GM12878 (cell line): Measurements from ENCODE around the gene ADPRHL1. TPM values are rescaled to one million over a fixed set of nuclear protein-coding genes. Genes with fewer than 3 reads are reported as not detected.

Experiments used
- ATAC-seq: fragments of 200-7000 bp; cut with Tn5 transposase; 3 replicates; pipeline ENCODE4 v1.9.1; 2020; ENCODE audit warnings: mild to moderate bottlenecking, moderate library complexity
- BruUV-seq: library from RNA; stranded (reverse); fragments of 400-500 nt; replicated peaks from 2 replicates; lab custom pipeline; 2021; lab: Mats Ljungman, UMichigan
- CTCF ChIA-PET: fragments of 300-600 bp; sonication (Branson Sonifier 250); formaldehyde crosslinking; extraction: SDS; loops from one replicate; lab custom pipeline; 2021; ENCODE audit warnings: inconsistent platforms; lab: Yijun Ruan, JAX
- POLR2A ChIA-PET: fragments of 350-600 bp; formaldehyde crosslinking; extraction: SDS; loops from one replicate; lab custom pipeline; 2021; ENCODE audit warnings: inconsistent platforms; lab: Charles Lee
- RAD21 ChIA-PET: fragments of 300-600 bp; sonication (Branson Sonifier 250); formaldehyde crosslinking; loops from one replicate; lab custom pipeline; 2023; ENCODE audit warnings: antibody characterized with exemption; ENCODE audit not compliant: unreplicated experiment; lab: Charles Lee
- SMC1A ChIA-PET: fragments of 300-600 bp; sonication (Branson Sonifier 250); formaldehyde crosslinking; loops from one replicate; lab custom pipeline; 2023; ENCODE audit not compliant: unreplicated experiment, uncharacterized antibody; lab: Charles Lee
- DNase-seq: peaks from one replicate; pipeline ENCODE4 v3.0.0-alpha.2; 2011; ENCODE audit warnings: low read depth, low spot score
- FAIRE-seq: peaks from 3 replicates; lab custom pipeline; 2011; peaks lifted over from hg19 to GRCh38; lab: Jason Lieb, UNC
- H2AFZ ChIP-seq: 2 replicates; pipeline ENCODE4 v1.6.0; 2011; ENCODE audit warnings: low read depth, low read length, control low read depth; ENCODE audit not compliant: control insufficient read depth
- H3K27ac ChIP-seq: 2 replicates; pipeline ENCODE4 v1.5.1; 2011; ENCODE audit warnings: control low read depth; ENCODE audit not compliant: control insufficient read depth, insufficient read depth
- H3K27me3 ChIP-seq, 2 experiments: replicated peaks in 1 of 2; 2 replicates each; pipeline versions ENCODE4 v1.6.0 to v1.6.1; 2011; ENCODE audit warnings: low read length in 1 of 2; ENCODE audit not compliant: control insufficient read depth in 2 of 2, insufficient read depth in 2 of 2
- H3K36me3 ChIP-seq, 2 experiments: 2 replicates each; pipeline ENCODE4 v1.5.1; 2011; ENCODE audit warnings: low read length in 1 of 2; ENCODE audit not compliant: control insufficient read depth in 2 of 2, insufficient read depth in 2 of 2
- H3K4me1 ChIP-seq: 2 replicates; pipeline ENCODE4 v1.6.1; 2011; ENCODE audit warnings: mild to moderate bottlenecking, low read length, moderate library complexity, mixed read lengths; ENCODE audit not compliant: control insufficient read depth, insufficient read depth
- H3K4me2 ChIP-seq: 2 replicates; pipeline ENCODE4 v1.6.0; 2011; ENCODE audit warnings: control low read depth; ENCODE audit not compliant: control insufficient read depth, insufficient read depth
- H3K4me3 ChIP-seq: fragments of 200-600 bp; sonication (generic); 2 replicates; pipeline ENCODE4 v1.5.1; 2016
- H3K79me2 ChIP-seq: 2 replicates; pipeline ENCODE4 v1.6.0; 2011; ENCODE audit warnings: low read length; ENCODE audit not compliant: control insufficient read depth, insufficient read depth
- H3K9ac ChIP-seq: 2 replicates; pipeline ENCODE4 v1.8.0; 2011; ENCODE audit warnings: low read length, control low read depth, mixed read lengths; ENCODE audit not compliant: control insufficient read depth, insufficient read depth
- H3K9me3 ChIP-seq: replicated peaks from 3 replicates; pipeline ENCODE4 v1.5.1; 2011; ENCODE audit warnings: mild to moderate bottlenecking, low read length; ENCODE audit not compliant: control insufficient read depth, insufficient read depth
- H4K20me1 ChIP-seq: 2 replicates; pipeline ENCODE4 v1.6.0; 2011; ENCODE audit not compliant: control insufficient read depth, insufficient read depth
- BCL11A ChIP-seq: IDR thresholded peaks from 2 replicates; pipeline ENCODE4 v1.6.1; 2011; ENCODE audit warnings: low read depth, low read length
- BHLHE40 ChIP-seq, 2 experiments: fragments of 450-650 bp in 1 of 2; IDR thresholded peaks; 2 replicates each; pipeline ENCODE4 v1.6.1; 2011 to 2017; ENCODE audit warnings: low read depth in 2 of 2, borderline replicate concordance in 1 of 2, improper control_type of control experiment in 1 of 2, low read length in 1 of 2, mild to moderate bottlenecking in 1 of 2
- BMI1 ChIP-seq: fragments of 450-650 bp; IDR thresholded peaks from 2 replicates; pipeline ENCODE4 v1.6.1; 2016; ENCODE audit warnings: mild to moderate bottlenecking, moderate library complexity, borderline replicate concordance
- CREB1 ChIP-seq: IDR thresholded peaks from 2 replicates; pipeline ENCODE4 v1.6.1; 2012; ENCODE audit warnings: low read depth, mild to moderate bottlenecking, inconsistent platforms
- MTA2 ChIP-seq: fragments of 450-650 bp; IDR thresholded peaks from 2 replicates; pipeline ENCODE4 v1.6.1; 2016; ENCODE audit warnings: low read depth, mild to moderate bottlenecking, moderate library complexity
- MTA3 ChIP-seq: IDR thresholded peaks from 2 replicates; pipeline ENCODE4 v1.6.1; 2012; ENCODE audit warnings: low read length, inconsistent platforms, borderline replicate concordance
- NFIC ChIP-seq: IDR thresholded peaks from 2 replicates; pipeline ENCODE4 v1.6.1; 2012; ENCODE audit warnings: low read depth, mild to moderate bottlenecking, inconsistent platforms, low read length, moderate library complexity
- RAD51 ChIP-seq: fragments of 450-650 bp; IDR thresholded peaks from 2 replicates; pipeline ENCODE4 v1.6.1; 2016; ENCODE audit warnings: moderate library complexity, mild to moderate bottlenecking, inconsistent platforms
- RBBP5 ChIP-seq: fragments of 200-600 bp; sonication (generic); conservative IDR thresholded peaks from 2 replicates; pipeline ENCODE4 v1.6.1; 2016
- SMC3 ChIP-seq: IDR thresholded peaks from 2 replicates; pipeline ENCODE4 v1.6.1; 2011; ENCODE audit warnings: low read length, improper control_type of control experiment, borderline replicate concordance
- SRF ChIP-seq, 2 experiments: IDR thresholded peaks; 2 replicates each; pipeline ENCODE4 v1.6.1; 2011; ENCODE audit warnings: low read depth in 2 of 2, low read length in 2 of 2, mild to moderate bottlenecking in 1 of 2, moderate library complexity in 1 of 2
- SUPT20H ChIP-seq: IDR thresholded peaks from 2 replicates; pipeline ENCODE4 v1.6.1; 2011; ENCODE audit warnings: low read depth, mild to moderate bottlenecking, low read length, moderate library complexity, borderline replicate concordance; ENCODE audit not compliant: control insufficient read depth
- YY1 ChIP-seq: IDR thresholded peaks from 2 replicates; pipeline ENCODE4 v1.6.1; 2011; ENCODE audit warnings: low read depth, mild to moderate bottlenecking, low read length
- WGBS: methylation state at CpG from one replicate; pipeline ENCODE4 v1.1.6; 2016; ENCODE audit warnings: low lambda C conversion rate; ENCODE audit not compliant: insufficient replicate concordance, insufficient coverage; ENCODE audit errors: missing lambda C conversion rate; 5-methylcytosine and 5-hydroxymethylcytosine counted together
- in situ Hi-C: fragments of 300-500 bp; cut with MboI; formaldehyde crosslinking; loops from 9 replicates; pipeline ENCODE4 v1.14.3; 2018; ENCODE audit warnings: mixed read lengths
- intact Hi-C: fragments of 100-400 bp; cut with micrococcal nuclease; formaldehyde crosslinking; loops from one replicate; pipeline ENCODE4 v1.14.2; 2022; ENCODE audit not compliant: unreplicated experiment
- polyA plus RNA-seq, 11 experiments: library from polyadenylated mRNA; depleted of rRNA in 4 of 11; unstranded in 6 of 11; stranded (reverse) in 5 of 11; fragments of >200 nt; fragmentation: Nextera tagmentation in 4 of 11; fragmentation: Illumina TruSeq in 1 of 11; extraction: Ambion mirVana in 4 of 11; extraction: Trizol in 1 of 11; gene quantifications; 1 replicate in 1 of 11; 2 replicates in 10 of 11; pipeline versions ENCODE4 v1.2.1 to v1.2.3, GENCODE V29; 2011 to 2016; ENCODE audit warnings: inconsistent platforms in 2 of 11, missing spikeins in 2 of 11, low read depth in 1 of 11
- total RNA-seq, 4 experiments: library from RNA; depleted of rRNA in 3 of 4; stranded (reverse); fragments of >200 nt in 3 of 4; fragmentation: Illumina TruSeq in 1 of 4; extraction: Trizol in 1 of 4; gene quantifications; 2 replicates each; pipeline versions ENCODE4 v1.2.1 to v1.2.3, GENCODE V29; 2013 to 2021
- TF ChIP-seq, protein P1 (sequence below): IDR thresholded peaks from 2 replicates; pipeline ENCODE4 v1.6.1; 2012; ENCODE audit warnings: low read depth, low read length, improper control_type of control experiment
- TF ChIP-seq, protein P2 (sequence below): fragments of 450-650 bp; IDR thresholded peaks from 2 replicates; pipeline ENCODE4 v1.6.1; 2017; ENCODE audit warnings: mild to moderate bottlenecking, low read depth, inconsistent platforms; ENCODE audit not compliant: poor library complexity, severe bottlenecking

Gene ADPRHL1
- total and polyA plus RNA-seq, 10 of the 15 experiments (the other 5 are each of a cell fraction or from before 2014, with no cell fraction given), result 0.05 to 1.9 (median 1.0) TPM

DNA sequence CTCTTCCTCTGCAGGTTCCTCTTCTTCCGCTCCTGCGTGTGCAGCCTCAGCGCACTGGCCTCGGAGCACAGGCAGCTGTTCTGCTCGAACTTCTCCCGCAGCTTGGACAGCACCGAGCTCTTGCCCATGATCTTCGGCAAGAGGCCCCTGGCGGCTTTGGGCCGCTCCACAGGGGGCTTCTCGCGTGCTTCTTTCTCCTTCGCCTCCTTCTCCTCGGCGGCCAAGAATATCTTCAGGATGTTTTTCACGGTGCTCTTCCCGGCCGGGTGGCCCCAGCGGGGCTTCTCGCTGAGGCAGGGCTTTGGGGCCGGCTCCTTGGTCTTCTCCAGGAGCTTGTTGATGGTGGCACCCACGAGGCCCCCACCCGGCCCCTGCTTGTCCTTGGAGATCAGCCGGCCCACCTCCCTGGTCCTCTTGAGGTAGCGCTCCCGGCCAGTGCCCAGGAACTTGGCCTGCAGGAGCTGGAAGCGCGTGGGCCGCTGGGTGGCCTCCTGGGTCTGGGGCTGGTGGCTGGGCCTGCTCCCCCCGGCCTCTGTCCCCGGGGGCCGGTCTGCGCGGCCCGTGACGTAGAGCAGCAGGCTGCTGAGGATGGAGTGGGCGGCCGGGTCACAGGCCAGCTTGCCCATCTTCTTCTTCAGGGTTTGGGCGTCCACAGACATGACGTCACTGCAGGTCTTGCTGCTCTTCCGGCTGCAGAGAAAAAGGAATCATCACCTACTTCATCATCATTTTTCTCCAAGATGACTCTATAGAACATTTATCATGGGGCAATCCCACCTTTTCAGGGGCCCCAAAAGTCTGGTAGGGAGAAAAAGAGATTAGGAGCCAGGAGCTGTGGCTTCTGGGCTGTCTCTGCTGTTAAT lies 45.5 kb downstream of the ADPRHL1 start (continued):
- TF ChIP-seq, protein P1, sequence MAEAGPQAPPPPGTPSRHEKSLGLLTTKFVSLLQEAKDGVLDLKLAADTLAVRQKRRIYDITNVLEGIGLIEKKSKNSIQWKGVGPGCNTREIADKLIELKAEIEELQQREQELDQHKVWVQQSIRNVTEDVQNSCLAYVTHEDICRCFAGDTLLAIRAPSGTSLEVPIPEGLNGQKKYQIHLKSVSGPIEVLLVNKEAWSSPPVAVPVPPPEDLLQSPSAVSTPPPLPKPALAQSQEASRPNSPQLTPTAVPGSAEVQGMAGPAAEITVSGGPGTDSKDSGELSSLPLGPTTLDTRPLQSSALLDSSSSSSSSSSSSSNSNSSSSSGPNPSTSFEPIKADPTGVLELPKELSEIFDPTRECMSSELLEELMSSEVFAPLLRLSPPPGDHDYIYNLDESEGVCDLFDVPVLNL, result no peak
- no peak for TF ChIP-seq BCL11A
- no peak for TF ChIP-seq RBBP5
- TF ChIP-seq BHLHE40 (IDR thresholded peaks at IDR 0.05; ENCODE audit: borderline replicate concordance in 1 of 2, low read depth in 2 of 2, low read length in 1 of 2), result no peak
- no peak for TF ChIP-seq NFIC
- no peak for TF ChIP-seq RAD51
- no peak for TF ChIP-seq CREB1
- TF ChIP-seq BMI1, result no peak

GRCh38 chr13:113407103-113407530 lies 46.2 kb downstream of the ADPRHL1 start:
- H3K9ac ChIP-seq, result no peak overlapping the region
- BruUV-seq, result no TSS peak
- H3K36me3 ChIP-seq, result no peaks in the 10 kb centered on the region
- 35% methylated on average over 21 of the region's 21 CpGs for WGBS
- DNase-seq (no peak), ATAC-seq (no peak), FAIRE-seq (no peak)
- no peaks in the 10 kb centered on the region for H3K79me2 ChIP-seq
- TF ChIP-seq SRF (IDR thresholded peaks at IDR 0.05; ENCODE audit: low read depth in 2 of 2, low read length in 2 of 2) (no peak), CREB1 (no peak), SMC3 (no peak), MTA3 (no peak), SUPT20H (no peak), MTA2 (no peak), YY1 (no peak)
- TF ChIP-seq, protein P2, sequence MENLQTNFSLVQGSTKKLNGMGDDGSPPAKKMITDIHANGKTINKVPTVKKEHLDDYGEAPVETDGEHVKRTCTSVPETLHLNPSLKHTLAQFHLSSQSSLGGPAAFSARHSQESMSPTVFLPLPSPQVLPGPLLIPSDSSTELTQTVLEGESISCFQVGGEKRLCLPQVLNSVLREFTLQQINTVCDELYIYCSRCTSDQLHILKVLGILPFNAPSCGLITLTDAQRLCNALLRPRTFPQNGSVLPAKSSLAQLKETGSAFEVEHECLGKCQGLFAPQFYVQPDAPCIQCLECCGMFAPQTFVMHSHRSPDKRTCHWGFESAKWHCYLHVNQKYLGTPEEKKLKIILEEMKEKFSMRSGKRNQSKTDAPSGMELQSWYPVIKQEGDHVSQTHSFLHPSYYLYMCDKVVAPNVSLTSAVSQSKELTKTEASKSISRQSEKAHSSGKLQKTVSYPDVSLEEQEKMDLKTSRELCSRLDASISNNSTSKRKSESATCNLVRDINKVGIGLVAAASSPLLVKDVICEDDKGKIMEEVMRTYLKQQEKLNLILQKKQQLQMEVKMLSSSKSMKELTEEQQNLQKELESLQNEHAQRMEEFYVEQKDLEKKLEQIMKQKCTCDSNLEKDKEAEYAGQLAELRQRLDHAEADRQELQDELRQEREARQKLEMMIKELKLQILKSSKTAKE, result no peak
- no peaks in the 10 kb centered on the region for H3K4me1 ChIP-seq
- H4K20me1 ChIP-seq, result no peaks in the 10 kb centered on the region
- CTCF ChIA-PET, result no interaction called here
- in situ Hi-C loops (no loop called here), intact Hi-C loops (no loop called here)
- POLR2A ChIA-PET, result no interaction called here
- H3K4me3 ChIP-seq, result no peak overlapping the region
- H3K9me3 ChIP-seq, result no peaks in the 10 kb centered on the region
- SMC1A ChIA-PET, result no interaction called here
- H3K27ac ChIP-seq, result no peak overlapping the region
- H2AFZ ChIP-seq, result no peak overlapping the region
- no peaks in the 10 kb centered on the region for H3K27me3 ChIP-seq
- RAD21 ChIA-PET, result no interaction called here
- no peak overlapping the region for H3K4me2 ChIP-seq
